ENCODE results near the gene HMBS.

Gene HMBS

DNA sequence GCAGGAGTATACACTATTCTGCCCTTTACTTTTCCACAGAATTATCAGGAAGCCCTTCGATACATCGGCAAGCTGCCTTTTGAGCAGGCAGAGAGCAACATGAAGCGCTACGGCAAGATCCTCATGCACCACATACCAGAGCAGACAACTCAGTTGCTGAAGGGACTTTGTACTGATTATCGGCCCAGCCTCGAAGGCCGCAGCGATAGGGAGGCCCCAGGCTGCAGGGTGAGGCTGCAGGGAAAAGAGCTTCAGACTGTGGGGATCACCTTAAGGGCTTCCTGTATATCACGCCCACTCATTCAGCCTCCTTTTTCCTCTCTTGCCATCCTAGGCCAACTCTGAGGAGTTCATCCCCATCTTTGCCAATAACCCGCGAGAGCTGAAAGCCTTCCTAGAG, 6.8 kb upstream of the HMBS start:
- no peak for DNase-seq

DNA sequence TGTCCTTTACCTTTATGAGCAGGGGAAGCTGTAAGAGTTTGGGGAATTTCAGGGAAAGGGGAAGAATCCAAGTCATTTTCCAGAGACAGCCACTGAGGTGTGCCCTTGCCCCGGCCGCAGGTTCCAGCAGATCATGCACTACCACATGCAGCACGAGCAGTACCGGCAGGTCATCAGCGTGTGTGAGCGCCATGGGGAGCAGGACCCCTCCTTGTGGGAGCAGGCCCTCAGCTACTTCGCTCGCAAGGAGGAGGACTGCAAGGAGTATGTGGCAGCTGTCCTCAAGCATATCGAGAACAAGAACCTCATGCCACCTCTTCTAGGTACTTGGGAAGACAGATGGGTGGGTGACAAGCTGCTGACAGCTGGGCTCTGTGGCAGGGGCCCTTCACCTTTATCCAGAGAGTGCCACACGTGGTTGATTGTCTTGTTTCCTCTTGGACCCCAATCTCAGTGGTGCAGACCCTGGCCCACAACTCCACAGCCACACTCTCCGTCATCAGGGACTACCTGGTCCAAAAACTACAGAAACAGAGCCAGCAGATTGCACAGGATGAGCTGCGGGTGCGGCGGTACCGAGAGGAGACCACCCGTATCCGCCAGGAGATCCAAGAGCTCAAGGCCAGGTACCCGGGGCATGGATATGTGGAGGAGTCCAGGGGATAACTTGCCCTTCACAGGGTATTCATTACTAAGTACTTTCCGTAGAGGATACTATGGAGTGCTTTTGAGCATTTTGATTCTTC, 5.8 kb upstream of the HMBS start:
- no peak for DNase-seq

DNA sequence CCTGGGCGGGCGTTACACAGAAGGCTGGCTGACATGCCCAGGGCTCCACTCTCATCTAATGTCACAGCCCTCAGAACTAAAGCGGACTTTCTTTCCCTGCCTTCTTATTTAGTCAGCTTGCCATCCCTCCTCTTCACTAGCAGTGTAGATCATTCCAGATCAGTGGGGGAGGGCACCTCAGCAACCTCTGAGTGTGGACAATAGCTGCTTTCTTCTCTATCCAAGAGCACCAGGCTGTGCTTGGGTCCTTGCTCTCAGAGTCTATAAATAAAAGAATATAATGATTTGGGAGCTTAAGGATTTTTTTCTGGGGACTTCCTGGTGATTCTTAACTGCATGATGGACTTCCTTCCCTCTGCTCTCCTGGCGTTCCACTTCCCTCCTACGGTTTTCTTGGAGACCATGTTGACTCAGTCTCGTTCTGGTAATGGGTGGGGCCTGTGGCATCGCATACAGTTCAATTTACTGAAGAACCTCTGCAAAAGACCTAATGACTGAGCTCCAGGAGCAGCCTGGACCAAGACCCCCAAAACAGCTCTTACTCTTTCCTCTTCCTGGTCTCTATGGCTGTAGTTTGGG, 2.9 kb upstream of the HMBS start:
- peak; percentile 55 to 64 for DNase-seq

DNA sequence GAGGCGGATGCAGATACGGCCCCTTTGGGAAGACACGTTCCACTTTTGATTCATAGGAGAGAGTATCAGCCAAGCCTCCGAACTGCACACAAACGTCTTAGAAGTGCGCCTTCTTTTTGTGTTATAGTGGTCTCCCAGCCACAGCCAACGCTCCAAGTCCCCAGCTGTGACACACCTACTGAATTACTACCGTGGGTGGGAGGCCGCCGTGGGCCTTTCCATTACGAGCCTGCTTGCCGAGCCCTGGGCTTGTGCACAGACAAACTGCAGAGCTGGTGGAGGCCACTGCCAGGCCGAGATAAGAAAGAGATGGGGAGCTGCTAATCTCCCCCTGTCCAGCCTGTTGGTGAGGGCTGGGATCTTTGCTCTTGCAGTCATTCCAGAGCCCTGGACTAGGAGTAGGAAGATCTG, 761 bp downstream of the HMBS start:
- DNase-seq = no peak

DNA sequence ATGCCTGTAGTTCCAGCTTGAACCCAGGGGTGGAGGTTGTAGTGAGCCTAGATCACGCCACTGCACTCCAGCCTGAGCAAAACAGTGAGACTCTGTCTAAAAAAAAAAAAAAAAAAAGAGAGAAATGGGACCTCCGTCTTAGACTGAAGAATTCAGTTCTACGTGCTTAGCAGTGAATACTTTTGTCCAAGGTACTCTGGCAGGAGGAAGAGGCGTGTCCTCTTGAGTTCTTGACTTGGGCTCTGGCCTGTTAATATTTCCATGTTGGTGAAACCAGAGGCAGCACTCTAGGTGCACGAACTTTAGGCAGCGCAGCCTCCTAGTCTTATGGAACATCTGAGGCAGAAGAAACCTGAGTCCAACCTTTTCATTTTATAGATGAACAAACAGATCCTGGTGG, 2.4 kb downstream of the HMBS start:
- DNase-seq = no peak

DNA sequence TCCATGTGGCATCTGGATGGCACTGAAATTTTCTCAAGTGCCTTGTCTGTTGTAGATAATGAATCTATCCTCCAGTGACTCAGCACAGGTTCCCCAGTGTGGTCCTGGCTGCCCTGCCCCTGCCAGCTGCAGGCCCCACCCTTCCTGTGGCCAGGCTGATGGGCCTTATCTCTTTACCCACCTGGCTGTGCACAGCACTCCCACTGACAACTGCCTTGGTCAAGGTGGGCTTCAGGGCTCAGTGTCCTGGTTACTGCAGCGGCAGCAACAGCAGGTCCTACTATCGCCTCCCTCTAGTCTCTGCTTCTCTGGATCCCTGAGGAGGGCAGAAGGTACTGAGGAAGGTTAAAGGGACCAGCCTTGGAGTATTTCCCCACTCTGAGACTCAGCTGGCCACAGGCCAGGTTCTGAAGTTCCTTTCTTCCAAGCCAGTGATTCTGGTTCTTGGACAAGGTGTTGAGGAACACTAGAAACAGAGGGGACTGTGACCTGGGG, 3.1 kb downstream of the HMBS start:
- no peak for DNase-seq

DNA sequence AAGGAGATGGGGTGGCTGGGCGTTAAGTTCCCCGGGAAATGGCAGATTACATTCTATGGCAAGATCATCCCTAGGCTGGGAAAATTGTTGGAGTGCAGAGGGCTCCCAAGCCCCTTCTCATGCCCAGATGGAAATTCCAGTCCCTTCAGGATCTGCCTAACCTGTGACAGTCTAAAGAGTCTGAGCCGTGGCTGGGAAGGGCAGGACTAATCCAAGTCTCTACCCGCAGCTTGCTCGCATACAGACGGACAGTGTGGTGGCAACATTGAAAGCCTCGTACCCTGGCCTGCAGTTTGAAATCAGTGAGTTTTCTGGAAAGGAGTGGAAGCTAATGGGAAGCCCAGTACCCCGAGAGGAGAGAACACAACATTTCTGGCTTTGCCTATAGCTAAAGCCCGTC, 3.7 kb downstream of the HMBS start:
- no peak for DNase-seq

DNA sequence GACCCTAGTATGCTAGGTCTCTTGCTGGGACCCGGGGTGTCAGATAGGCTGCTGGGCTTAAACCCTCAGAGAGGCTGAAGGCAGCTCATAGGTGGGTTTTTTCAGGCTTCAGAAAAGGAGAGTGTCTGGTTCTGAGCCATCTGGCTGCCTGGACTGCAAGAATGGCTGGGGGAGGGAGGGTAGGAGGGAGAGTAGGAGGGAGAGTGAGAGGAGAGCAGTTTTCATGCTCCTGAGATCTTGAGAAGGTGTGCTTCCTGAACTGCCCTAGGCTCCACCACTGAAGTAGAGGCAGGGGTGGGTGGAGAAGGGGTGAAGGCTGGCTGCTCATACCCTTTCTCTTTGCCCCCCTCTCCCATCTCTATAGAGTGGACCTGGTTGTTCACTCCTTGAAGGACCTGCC, 4.6 kb downstream of the HMBS start:
- no peak for DNase-seq

DNA sequence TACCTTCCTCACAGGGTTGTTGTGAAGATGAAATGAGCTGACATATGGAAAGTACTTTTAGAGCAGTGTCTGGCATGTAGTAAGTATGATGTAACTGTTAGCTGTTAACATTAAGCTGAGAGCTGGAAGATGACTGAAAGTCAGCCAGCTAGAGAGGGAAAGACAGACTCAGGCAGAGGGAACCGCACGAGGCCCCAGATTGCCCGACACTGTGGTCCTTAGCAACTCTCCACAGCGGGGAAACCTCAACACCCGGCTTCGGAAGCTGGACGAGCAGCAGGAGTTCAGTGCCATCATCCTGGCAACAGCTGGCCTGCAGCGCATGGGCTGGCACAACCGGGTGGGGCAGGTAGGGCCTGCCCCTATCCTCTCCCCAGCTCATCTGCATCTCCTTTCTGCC, 6.5 kb downstream of the HMBS start:
- DNase-seq = no peak

DNA sequence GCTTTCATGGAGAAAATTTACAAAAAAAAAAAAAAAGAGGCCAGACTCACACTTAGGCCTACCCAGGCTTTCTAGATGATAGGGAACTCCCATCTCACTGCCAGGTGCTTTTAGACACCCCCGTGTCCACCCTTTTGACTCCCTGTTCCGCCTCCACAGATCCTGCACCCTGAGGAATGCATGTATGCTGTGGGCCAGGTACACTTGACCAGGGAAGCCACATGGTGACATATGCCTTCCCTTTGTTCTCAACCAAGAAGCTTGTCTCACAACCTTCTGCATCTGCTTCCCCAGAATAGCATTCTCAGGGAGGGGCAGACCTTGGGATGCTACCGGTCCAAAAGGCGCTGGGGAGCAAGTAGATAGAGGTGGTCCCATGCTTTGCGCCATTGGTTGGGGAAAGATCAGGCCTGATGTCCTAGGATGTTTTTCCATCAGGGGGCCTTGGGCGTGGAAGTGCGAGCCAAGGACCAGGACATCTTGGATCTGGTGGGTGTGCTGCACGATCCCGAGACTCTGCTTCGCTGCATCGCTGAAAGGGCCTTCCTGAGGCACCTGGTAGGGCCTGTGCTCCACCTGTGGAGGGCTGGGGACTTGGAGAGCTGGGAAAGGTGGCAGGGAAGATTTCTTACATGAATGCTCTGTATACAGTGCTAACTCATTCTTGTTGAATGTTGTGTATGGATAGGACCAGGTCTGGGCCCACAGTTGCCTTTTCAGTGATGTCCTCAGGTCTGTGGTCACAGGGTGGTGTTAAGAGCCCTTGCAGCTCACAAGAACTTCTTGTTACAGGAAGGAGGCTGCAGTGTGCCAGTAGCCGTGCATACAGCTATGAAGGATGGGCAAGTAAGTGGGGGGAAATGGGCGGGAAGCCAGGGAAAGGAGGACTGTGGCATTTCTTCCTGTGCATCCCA, 7.5 kb downstream of the HMBS start:
- no peak for DNase-seq

DNA sequence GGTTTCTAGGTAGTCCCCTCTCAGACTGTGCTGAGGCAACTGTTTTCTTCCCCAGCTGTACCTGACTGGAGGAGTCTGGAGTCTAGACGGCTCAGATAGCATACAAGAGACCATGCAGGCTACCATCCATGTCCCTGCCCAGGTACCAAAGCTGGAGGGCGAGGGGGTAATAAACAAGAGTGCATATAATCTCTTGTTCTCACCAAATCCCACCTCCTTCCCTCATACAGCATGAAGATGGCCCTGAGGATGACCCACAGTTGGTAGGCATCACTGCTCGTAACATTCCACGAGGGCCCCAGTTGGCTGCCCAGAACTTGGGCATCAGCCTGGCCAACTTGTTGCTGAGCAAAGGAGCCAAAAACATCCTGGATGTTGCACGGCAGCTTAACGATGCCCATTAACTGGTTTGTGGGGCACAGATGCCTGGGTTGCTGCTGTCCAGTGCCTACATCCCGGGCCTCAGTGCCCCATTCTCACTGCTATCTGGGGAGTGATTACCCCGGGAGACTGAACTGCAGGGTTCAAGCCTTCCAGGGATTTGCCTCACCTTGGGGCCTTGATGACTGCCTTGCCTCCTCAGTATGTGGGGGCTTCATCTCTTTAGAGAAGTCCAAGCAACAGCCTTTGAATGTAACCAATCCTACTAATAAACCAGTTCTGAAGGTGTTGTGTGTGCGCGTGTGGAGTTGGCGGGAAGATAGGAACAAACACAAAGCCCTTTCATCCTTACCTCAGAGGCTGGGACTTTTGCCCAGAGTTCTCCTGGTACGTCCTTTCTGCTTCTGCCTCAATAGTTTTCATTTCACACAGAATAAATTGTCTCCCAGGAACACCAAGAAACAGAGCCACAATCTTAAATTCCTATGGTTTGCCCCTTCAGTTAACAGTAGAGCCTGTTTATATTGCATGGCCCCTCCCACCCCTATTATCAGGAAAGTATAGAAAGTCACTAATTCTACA, 8.5 kb downstream of the HMBS start:
- peak in 1 of 2 donors; percentile 7 for DNase-seq

DNA sequence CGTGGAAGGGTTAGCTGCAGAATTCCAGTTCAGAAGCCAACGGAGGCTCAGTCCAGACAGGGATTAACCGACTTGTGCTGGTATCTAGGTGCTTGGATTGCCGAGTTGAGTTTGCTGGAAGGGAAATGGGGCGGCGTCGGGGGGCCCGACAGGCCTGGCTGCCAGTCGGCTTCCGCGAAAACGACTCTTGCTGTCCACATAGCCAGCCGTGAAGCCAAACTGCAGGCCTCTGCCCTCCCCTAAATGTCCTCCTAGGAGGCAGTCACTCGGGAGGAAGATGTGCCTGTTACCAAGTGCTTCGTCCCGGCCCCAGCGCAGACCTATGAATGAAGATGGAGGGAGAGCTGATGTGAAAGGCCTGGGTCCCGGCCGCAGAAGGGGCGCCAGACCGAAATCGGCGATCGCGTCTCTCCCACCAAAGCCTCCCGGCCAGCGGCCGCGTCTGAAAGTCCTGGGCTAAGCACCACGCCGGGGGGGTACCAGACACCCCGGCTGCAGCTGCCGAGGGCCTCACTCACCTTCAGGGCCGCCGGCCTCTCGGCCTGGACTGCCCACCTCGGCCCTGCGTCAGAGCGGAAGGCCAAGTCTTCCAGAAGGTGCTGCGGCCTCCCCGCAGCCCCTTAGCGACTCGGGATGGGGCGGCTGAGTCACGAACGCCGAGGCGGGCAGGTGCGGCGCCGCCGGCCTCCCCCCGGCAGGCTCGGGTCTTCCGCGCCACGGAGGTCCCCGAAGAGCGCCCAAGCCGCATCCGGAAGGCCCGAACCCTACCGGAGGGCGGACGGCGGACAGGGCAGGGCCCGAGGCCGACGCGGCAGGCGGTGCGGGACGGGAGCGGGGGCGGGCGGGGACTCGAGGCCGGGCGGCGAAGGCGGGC, 9.5 kb downstream of the HMBS start:
- DNase-seq = peak in 1 of 2 donors; percentile 54

DNA sequence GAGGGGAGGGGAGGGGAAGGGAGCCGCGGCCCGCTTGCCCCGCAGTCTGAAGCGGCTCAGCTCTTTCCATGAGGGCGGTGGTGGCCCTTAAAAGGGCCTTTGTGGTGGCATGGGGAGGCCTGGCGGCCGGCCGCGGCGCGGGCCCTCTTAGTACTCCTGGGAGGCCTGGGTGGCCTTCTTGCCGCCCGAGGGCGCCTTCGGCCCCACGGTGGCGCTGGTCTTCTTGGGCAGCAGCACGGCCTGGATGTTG, 10.1 kb downstream of the HMBS start:
- peak; percentile 74 for DNase-seq

DNA sequence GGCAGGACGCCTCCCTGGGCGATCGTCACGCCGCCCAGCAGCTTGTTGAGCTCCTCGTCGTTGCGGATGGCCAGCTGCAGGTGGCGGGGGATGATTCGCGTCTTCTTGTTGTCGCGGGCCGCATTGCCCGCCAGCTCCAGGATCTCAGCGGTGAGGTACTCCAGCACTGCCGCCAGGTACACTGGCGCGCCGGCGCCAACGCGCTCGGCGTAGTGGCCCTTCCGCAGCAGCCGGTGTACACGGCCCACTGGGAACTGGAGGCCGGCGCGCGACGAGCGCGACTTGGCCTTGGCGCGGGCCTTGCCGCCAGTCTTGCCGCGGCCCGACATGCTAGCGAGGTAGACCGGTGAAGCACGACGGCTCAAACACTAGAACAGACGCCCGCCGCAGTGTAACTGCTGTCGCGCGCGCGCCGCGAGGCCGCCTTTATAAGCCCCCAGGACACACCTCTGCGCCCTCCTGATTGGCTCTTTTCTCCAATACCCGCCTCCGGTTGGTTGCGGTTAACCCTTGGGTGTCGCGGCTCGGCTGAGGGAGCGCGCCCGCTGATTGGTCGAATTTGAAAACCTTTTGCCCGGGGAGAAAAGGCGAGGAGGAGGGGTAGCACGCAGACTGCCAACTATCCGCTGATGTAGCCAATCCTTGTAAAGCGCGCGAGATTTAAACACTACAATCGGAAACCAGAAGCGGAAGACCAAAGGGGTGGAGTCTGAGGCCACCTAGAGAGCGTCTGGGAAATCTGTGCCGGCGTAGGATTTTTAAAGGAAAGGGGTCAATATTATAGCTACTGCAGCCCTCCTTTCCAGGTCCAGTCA, 10.6 kb downstream of the HMBS start:
- DNase-seq = peak; percentile 99

DNA sequence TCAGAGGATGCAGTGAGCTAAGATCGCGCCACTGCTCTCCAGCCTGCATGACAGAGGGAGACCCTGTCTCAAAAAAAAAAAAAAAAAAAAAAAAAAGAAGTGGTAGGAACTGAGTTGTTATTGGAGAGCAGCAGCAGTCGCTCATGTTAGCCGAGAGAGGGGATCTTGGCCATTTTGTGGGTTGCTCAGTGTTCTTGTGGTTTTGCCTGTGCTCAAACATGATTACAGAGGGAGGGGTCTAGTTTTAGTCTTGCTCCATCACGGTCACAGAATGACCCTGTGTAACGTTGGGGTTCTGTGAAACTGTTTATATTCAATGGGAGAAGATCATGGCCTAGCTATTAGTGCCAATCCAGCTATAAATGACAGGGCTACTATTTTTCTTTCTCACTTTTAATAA, 15.0 kb downstream of the HMBS start:
- no peak for DNase-seq

DNA sequence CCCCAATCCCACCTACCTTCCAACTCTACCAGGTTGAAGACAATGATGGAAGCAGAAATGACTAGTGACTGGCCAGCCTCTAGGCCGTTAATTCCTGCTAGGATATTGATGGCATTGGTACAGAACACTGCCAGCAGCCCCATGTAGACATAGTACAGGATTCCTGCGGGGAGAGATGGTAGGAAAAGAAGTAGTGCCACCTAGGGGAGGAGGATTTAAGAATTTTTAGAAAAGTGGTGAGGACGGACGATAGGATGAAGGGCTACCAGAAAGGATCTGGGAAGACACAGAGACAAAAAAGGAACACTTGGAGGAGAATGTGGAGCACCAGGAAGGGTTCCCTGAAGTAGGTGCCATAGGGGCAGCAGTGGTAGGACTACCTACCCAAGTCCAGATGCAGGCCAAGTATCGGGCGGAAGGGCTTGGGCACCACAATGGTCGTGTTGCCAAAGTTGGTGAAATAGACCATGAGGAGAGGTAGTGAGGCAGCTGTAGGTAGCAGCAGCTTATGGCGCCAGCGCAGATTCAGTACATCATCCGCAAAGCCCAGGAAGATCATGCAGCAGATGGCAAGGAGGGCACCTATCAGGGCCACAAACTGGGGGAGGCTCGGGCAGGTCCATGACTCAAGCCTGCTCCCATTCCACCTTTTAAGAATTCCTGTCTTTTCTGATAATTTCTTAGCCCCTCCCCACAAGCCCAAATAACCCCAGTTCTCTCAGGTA, 15.7 kb downstream of the HMBS start:
- DNase-seq = peak in 1 of 2 donors; percentile 24

DNA sequence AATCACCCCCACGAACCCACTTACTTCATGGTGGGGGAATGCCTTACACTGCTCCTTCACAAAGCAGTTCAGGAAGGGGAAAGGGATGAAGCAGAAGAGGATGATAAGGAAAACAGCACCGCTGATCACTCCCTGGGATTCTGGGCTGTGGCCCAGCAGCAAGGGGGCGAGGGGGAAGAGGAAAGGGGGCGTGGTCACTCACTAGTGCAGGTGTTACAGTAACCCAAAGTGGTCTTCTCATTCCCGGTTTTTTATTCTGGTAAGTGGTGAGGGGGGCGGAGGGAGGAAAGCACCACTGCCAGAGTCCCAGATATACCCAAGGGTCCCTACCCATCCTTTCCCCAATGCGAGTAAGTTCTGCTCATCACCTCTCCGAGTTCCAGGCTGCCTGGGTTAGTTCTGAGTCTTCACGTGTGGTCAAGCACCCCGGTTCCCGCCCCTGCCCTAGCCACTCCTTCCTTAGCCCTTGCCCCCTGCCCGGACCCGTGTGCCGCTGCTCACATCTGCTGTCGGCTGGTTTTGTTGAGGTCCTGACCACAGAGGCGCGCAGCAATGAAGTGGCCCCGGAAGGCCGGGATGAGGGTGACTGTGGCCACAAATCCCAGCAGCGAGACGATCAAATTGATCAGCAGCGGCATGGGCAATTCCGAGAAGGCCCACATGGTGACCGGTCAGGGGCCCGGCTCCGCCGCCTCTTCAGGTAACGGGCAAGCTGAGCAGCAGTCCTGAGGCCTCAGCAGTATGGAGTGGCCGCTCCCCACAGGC, 16.5 kb downstream of the HMBS start:
- no peak for DNase-seq

DNA sequence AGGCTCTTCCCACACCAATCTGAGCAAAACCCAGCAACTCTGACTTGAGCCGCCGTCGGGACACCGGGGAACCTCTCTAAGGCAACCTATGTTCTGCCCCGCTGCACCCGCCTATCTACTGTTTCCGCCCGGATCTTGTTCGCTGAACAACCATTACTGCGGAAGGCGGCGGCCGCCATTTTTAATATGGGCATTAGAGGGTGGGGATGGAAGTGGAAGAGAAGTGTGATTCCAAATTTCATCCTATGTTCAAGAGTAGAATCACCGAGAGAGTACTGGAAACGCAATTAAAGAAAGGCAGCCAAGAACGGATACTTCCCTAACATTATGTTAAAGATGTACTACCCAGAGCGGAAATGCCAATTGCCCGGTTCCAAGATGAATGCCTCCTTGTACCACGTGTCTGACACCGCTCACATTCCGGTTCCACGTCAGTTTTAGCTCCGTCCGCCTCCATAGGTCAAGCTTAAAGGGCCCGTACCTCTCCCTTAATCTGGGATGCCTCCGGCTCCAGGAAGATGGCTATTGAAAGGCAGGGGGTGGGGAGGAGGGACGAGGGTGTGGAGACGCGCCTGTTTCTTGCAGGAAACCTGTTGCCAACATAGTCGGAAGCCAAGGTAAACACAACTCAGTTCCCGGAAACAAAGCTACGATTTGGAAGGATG, 17.2 kb downstream of the HMBS start, which contains the start of gene DPAGT1:
Gene DPAGT1 (minus strand): TSS at position 95 of the 665 bp plus-strand sequence. CDS start 198 bp downstream, outside the sequence.
- peak; percentile 88 to 98 for DNase-seq
